HG03460 (cell line): ENCODE data around the gene FGD3.

Experiments
- ATAC-seq: cut with Tn5 transposase; IDR thresholded peaks from one replicate; pipeline ENCODE4 v1.9.1; 2021; ENCODE audit not compliant: unreplicated experiment

FGD3 gene

DNA sequence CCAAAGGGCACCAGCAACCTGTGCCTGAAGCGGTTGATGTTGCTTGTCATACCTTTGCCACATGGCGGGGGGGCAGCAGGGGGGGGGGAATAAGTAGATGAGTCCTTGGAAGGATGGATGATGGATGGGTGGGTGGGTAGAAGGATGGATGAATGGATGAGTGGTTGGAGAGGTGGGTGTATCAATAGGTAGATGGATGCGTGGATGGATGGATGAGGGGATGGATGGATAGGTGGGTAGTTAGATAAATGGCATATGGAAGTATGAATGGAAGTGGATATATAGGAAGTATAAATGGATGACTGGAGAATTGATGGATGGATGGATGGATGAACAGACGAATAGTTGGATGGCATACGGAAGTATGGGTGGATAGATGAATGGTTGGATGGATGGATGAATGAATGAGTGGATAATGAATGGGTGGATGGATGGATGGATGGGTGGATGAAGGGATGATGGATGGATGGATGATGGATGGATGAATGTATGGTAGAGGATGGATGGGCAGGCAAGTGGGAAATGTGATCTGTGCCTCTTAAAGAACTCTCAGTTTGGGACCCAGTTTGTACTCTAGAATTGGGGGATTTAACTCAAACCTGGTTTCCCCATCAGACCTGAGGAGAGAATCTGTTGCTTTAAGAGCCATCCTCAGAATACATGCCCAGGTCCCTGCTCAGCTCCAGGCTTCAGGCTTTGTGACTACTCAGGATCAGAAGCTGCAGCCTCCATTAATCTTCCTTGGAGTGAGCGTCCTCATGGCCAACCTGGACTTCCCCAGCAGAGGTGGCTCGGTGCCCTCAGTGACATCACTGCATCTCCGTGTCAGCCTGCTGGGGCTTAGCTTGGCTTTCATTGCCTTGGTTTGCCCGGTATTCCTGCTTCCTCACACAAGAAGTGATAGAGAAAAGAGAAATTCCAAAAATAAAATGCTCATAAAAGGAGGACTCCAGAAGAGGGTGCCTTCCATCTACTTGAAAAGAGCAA is 83.6 kb downstream of the FGD3 start:
- no peak for ATAC-seq

DNA sequence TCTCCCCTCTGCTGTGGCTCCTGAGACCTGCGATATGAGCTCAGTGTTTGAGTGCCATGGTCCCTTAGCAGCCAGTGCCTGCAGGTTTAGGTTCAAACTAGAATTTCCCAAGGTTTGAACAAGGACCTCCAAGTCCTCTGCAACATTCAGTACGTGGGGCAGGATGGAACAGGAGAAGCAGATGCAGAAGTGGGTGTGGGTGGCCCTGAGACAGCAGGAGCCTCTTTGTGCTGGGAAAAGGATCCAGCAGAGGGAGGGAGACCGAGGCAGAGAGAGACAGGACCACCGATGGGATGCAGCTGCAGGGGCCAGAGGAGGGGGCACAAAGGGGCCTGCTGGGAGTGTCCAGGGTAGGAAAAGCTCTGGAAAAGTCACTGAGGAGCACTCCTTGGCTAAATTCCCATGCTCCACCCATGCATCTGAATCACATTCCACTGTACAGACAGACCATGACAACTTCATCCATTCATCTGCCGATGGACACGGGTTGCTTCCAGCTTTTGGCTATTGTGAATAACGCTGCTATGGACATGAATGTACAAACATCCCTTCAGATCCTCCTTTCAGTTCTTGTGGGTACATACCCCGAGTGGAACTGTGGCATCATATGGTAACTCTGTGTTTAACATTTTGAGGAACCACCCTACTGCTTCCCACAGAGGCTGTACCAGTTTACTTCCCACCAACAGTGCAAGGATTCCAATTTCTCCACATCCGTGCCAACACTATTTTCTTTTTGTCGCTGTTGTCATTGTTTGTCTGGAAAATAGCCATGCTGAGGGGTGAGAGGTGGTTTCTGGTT is 84.5 kb downstream of the FGD3 start:
- no peak for ATAC-seq

DNA sequence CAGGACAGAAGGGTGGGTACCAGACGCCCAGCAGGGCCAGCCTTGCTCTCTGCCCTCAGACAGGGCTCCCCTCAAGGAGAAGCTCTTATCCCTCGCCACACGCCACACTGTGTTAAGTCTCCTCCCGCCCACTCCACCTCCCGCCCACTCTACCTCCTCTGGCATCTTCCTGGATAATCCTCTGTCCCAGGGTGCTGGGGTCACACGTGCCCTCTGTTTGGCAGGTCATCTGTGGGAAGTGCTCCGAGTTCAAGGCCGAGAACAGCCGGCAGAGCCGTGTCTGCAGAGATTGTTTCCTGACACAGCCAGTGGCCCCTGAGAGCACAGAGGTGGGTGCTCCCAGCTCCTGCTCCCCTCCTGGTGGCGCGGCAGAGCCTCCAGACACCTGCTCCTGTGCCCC is 85.2 kb downstream of the FGD3 start:
- no peak for ATAC-seq

DNA sequence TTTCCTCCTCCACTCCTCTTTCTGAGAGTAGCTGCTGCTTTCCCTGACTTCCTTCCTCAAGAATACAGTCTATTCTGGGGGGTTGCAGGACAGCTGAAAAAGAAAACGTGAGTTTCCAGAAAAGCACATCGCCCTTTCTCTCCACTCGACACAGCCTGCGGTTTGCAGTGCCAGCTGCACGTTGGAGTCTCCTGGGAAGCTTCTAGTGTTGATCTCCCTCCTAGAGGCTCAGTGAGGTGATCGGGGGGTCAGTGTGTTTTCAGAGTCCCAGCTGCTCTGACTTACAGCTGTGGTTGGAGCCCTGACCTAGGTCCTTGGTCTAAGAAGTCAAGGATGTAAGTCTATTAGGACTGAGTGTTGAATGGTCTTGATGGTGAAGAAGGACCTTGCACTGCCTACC is 86.2 kb downstream of the FGD3 start:
- ATAC-seq = no peak

DNA sequence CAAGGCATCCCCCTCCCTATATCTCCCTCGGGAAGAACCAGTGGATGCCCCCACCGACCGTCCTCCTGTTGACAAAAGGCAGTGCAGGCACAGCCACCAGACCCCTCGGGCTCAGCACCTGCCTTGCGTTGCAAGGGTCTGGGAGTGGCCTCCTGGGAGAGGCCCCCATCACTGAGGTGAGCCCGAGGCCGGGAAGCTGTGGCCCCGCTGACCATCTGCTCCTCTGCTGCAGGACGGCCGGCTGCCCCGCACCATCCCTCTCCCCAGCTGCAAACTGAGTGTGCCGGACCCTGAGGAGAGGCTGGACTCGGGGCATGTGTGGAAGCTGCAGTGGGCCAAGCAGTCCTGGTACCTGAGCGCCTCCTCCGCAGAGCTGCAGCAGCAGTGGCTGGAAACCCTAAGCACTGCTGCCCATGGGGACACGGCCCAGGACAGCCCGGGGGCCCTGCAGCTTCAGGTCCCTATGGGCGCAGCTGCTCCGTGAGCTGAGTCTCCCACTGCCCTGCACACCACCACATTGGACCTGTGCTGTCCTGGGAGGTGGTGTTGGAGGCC is 87.9 kb downstream of the FGD3 start:
- no peak for ATAC-seq

DNA sequence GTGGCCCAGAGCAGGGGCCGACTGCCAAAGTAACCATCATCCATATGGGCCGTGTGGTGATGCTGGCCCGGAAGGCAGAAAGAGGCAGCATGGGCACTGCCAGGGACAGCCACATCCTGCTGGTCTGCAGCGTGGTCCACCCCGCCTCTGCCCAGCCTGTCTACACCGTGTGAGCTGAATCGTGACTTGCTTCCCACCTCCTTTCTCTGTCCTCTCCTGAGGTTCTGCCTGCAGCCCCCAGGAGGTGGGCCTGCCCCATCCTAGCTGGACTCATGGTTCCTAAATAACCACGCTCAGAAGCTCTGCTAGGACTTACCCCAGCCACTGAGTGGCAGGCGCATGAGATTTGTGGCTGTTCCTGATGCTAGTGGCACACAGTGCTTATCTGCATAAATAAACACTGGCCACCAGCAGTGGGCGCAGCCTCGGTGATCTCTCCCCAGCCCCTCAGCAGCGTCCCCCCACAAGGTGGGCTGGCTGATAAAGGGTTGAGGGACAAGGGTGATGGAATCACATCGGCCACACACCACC is 88.6 kb downstream of the FGD3 start:
- ATAC-seq = no peak

DNA sequence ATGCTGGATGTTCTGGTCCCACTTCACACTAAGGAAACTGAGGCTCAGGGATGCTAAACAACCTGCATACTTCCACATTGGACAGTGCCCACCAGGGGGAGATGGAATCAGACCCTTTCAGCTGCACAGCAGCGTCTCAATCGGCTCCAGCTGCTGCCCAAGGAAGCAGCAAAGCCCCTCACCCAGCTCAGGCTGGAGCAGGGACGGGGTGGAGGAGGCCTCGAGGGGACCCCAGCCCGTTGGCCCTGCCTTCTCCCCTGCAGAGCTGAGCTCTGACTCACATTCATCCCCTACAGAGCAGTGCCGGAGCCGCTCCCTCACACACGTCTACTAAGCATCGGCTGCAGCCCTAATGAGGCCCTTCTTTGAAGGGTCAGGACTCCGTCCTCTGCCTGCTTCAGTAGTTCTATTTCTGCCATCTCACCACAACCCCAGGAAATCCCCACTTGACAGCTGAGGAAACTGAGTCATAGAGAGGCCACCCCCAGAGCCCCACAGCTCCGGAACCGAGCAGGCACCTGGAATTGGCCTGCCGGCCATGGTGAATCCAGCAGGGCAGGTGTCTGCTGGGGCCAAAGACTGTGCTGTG is 89.7 kb downstream of the FGD3 start:
- no peak for ATAC-seq

DNA sequence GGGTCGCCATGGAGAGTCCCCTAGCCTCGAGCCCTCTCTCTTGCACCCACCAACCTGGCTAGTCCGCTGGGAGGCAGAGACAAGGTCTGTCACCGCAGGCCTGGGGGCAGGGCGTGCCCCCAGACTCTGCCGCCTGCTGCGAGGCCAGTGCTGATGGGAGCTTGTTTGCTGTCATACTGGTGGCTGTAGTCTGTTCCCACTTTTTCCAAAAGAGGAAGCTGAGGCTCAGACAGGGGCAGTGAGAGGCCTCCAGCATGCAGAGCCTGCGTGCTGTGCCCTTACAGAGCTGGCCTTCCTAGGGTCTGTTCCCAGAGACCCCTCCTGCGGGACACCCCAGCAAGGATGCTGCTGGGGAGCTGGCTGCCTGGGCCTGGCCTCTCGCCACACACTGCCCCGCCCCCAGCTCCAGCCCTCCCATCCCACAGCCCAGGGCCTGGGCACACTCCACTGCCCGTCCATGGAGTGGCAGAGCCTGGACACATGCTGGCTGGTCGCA is 90.2 kb downstream of the FGD3 start:
- no peak for ATAC-seq

DNA sequence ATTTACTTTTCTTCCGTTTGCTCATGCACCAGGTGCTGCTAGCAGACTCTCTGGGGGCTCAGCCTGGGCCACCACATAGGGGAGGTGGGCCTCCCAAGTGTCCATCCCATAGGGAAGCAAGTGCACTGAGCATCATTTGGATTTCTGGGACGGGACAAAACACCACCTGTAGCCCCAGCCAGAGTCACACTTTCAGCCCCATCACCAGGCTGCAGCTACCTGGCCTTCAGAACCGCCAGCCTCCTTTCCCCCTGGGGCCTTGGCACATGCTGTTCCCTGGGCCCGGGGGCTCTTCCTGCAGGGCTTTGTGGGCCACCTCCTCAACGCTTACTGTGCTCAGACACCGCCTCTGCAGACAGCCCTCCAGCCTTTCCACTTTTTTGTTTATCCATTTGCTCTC is 91.6 kb downstream of the FGD3 start:
- no peak for ATAC-seq

DNA sequence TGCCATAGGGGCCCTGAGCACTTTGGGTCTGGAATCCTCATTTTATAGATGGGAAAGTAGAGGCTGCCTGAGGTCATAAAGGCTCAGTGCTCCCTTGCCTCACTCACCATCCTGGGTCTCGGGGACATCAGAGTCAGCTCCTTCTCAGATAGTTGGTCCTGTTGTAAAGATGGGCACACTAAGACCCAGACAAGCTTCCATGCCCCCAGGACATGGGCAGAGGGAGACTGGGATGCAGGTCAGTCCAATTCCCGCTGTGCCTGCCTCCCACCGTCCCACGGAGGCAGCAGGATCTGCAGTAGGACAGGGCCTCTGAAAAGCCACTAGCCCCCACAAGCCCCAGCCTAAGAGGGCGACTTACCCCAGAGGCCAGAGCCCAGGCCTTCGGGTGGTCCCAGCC is 92.1 kb downstream of the FGD3 start:
- ATAC-seq = no peak

DNA sequence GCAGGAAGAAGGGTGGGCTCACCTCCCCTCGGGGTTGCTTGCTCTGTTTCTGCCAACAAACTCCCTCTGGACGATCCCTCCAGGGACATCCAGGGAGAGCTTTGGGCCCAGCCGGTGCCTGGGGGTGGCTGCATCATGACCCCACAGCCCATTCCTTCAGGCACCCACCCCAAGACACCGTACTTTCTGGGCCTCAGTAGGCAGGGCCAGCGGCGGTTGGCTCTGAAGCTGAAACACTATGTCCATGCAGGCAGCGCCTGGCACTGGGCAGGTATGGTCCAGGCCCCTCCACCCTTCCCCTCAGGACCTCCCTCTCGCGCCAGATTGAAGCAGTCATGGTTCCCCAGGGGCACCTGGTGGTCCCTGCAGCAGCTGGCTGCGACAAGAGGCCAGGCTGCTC is 92.7 kb downstream of the FGD3 start:
- no peak for ATAC-seq

DNA sequence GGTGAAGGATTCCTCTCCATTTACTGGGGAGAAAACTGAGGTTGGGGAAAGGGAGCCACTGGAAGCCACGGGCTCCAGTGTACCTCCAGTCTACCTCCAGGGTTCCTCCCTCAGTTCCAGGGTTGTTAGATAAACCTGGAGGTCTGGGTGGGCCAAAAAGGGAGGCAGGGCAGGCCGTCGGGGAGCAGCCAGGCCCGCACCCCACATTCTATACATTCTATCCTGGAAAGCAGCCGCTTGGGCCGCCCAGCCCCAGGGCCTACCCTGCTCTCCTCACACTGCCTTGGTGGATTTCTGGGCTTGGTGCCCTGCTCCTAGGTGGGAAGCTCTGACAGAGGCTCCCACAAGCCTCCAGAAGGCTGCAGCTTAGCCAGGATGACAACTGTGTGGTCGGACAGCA is 93.1 kb downstream of the FGD3 start:
- no peak for ATAC-seq

DNA sequence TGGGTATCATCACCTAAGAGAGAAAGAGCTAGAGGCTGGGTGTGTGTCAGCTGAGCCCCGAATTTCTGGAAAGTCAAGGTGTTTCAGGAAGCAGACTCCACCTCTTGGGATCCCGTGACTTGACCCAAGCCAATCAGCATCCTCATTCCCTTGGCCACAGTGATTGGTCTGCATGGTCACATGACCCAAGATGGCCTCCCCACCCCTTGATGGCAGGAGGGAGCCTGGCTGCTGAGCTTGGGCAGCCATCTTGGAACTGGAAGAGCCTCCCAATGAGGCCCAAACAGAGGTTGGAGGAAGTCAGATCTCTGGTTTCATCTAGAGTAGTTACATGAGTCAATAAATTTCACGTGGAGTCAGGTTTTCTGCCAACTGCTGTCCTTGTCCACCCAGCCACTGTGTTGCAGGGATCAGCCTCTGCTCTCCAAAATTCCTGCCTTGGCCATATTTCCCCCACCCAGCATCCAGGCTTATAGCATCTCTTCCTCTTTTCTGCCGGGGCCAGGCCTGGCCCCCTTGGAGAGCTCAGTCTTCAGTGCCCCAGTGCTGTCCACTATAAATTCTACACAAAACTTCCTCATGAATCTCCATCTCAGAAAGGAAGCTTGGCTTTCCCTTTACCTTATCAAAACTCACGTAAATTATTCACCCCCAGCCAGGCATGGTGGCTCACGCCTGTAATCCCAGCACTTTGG is 93.9 kb downstream of the FGD3 start:
- no peak for ATAC-seq

DNA sequence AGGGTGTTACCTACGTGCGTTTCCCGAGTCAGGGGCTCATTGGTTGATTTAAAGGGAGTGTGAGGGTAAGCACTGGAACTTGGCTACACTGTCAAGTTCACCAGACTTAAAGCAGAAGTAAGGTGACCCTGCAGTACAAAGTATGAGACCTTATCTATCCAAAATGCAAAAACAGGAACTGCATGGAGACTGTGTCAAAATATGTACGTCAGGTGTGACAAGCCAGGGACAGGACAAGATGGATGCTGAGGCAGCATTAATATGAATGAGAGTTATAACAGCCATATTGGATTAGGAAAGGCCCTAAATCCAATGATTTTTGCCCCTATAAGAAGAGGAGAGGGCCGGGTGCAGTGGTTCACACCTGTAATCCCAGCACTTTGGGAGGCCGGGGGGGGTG is 95.8 kb downstream of the FGD3 start:
- no peak for ATAC-seq

DNA sequence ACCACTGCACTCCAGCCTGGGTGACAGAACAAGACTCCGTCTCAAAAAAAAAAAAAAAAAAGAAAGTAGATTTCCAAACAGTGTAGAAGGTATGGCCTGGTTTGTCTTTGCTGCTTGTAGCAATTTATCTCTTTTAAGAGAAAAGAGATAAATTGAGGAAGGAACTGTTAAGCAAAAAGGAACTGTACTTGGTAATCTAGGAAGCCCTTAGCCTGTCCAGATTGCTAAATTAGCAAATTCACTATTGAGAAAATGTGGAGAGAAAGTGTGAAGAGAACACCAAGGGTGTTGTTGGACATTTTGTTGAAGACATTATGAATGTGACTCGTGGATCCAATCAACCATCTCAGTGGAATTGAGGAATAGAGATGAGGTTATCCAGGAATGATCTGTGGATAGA is 98.2 kb downstream of the FGD3 start:
- no peak for ATAC-seq

DNA sequence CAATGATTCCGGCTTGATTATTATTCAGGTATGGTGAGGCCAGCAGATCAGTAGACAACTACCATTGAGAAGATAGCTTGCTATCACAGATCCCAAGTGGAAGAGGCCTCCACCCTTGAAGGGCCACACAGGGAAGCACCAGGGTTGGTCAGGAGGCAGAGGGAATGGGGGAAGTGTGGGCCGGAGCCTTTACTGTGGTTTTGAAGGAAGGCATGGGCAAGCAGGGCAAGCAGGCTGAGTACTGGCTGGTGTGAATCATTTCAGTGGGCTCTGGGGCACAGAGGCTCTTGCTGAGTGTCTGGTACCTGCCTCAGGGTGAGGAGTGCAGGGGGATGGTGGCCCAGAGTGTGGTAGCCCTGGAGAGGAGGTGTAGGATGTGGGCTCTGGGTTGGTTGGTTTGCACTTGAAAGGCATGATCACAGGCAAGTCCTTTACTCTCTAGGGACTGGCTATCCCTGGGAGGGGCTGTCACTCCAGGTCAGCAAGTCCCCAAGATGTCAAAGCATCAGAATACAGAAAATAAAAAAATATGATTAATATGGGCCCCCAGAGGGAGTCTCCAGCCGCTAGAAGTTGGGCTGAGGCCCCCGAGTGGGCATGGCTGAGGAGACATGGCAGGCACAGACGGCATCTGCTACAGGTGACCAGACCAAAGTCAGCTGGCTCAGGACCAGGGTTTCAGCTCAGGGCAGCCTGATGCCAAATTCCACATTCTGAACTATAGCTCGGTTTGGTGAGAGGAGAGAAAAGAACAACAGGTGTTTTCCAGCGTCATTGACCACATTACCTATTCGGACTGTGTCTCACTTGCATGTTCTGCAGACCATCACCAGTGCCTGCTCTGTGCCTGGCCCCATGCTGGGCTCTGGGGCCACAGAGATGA is 101.5 kb downstream of the FGD3 start:
- ATAC-seq = no peak

DNA sequence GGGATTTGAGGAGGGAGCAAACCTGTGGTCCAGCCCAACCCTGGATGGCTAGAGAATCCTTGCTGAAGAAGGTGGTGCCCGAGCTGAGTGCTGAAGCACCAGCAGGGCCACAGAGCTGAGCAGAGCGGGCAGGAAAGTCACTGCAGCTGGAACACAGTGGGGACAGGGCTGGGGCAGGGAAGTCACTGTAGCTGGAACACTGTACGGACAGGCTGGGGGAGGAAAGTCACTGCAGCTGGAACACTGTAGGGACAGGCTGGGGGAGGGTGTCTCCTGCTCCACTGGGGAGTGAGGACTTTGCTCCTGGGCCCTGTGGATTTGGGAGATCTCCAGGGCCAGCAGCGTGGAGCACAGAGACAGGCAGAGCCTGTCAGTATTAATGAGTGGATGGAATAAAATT is 102.2 kb downstream of the FGD3 start:
- ATAC-seq = no peak

DNA sequence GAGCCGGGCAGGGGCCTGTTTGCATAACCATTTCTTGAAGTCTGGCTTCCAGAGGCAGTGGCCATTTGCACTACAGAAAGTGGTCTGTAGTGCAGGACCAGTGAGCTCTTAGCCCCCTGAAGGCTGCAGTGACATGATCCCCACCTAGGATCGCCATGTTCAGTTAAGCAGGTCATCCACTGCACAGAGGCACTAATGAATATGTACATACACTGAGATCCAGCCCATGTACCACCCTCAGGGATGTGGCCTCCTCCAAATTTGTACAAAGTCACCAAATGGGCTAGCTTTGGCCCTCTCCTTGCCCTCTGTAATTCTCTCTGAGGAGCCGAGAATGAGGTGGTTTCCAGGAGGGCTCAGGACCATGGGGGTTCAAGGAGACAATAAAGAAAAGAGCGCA is 102.9 kb downstream of the FGD3 start:
- ATAC-seq = no peak

DNA sequence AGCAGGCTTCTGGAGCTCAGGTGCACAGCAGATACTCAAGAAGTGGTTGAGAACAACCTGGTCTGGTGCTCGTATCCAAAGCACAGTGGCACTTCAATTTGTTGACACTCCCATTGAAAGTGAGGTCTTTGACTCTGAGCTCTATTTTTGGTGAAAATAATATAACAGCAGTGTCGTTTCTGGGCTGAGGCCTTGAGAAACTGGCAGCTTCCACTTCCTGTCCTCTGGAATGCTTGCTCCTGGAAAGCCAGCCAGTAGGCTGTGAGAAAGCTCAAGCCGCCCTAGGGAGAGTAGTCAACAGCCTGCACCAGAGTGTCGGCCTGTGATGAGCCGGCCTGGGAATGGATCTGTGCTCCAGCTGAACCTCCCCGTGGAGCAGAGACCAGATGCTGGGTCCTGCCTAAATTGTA is 104.4 kb downstream of the FGD3 start:
- no peak for ATAC-seq
